Stomach (tissue), 9 donors: ENCODE data around the gene ERMARD. TPM values are rescaled to one million over a fixed set of nuclear protein-coding genes. Genes with fewer than 3 reads are reported as not detected.

ENCODE experiments used
- DNase-seq, 2 donors: peaks; one replicate each; pipeline versions ENCODE4 v3.0.0 to v3.0.0-alpha.2; 2013 to 2019
- H3K27ac ChIP-seq, 5 donors: fragments of 200-600 bp in 4 of 5; sonication (generic) in 4 of 5; one replicate each; pipeline ENCODE4 v1.5.1; 2013 to 2019; ENCODE audit warnings: mild to moderate bottlenecking in 1 of 5, moderate library complexity in 1 of 5
- H3K27me3 ChIP-seq, 3 donors: fragments of 200-600 bp; sonication (generic); one replicate each; pipeline ENCODE4 v1.5.1; 2017 to 2019; ENCODE audit warnings: mixed run types in 1 of 3
- H3K36me3 ChIP-seq, 4 donors: fragments of 200-600 bp; sonication (generic); 1 replicate in 3 of 4; 2 replicates in 1 of 4; pipeline ENCODE4 v1.5.1; 2016 to 2019
- H3K4me1 ChIP-seq, 4 donors: fragments of 200-600 bp; sonication (generic); one replicate each; pipeline ENCODE4 v1.5.1; 2016 to 2019
- H3K4me3 ChIP-seq, 4 donors: fragments of 200-600 bp; sonication (generic) in 3 of 4; one replicate each; pipeline ENCODE4 v1.5.1; 2016 to 2019; ENCODE audit warnings: mild to moderate bottlenecking in 1 of 4
- H3K9me3 ChIP-seq, 4 donors: fragments of 200-600 bp; sonication (generic); one replicate each; pipeline ENCODE4 v1.5.1; 2016 to 2019
- EP300 ChIP-seq: sonication (generic); formaldehyde crosslinking; IDR thresholded peaks from one replicate; pipeline ENCODE4 v1.6.1; 2017; ENCODE audit warnings: antibody characterized with exemption
- POLR2A ChIP-seq, 4 donors: fragments of 450-650 bp; IDR thresholded peaks; one replicate each; pipeline ENCODE4 v1.6.1; 2016; ENCODE audit warnings: antibody characterized with exemption in 4 of 4, control low read depth in 2 of 4, mild to moderate bottlenecking in 1 of 4, moderate library complexity in 1 of 4
- POLR2AphosphoS5 ChIP-seq, 3 donors: sonication (generic); formaldehyde crosslinking; IDR thresholded peaks; one replicate each; pipeline ENCODE4 v1.6.1; 2016; ENCODE audit warnings: antibody characterized with exemption in 3 of 3
- WGBS, 5 donors: extraction: QIAGEN DNeasy Blood & Tissue Kit in 3 of 5; methylation state at CpG; one replicate each; pipeline versions ENCODE4 v1.1.5 to v1.1.7; 2013 to 2018; 5-methylcytosine and 5-hydroxymethylcytosine counted together
- intact Hi-C: fragments of 100-400 bp; cut with DNase I; formaldehyde crosslinking; loops from one replicate; pipeline ENCODE4 v1.15.1; 2023; ENCODE audit warnings: low total_unique reads
- polyA plus RNA-seq, 3 donors: library from polyadenylated mRNA; stranded (reverse); fragments of 200-250 nt; gene quantifications; one replicate each; pipeline ENCODE4 v1.2.3, GENCODE V29; 2013
- total RNA-seq, 5 donors: library from RNA; depleted of rRNA; stranded (reverse); fragments of >200 nt; gene quantifications; one replicate each; pipeline versions ENCODE4 v1.1.0 to v1.2.3, GENCODE V29; 2014 to 2016
- TF ChIP-seq, protein P1 (sequence below), 7 experiments: fragments of 450-650 bp in 4 of 7; fragments of 200-600 bp in 3 of 7; sonication (generic) in 3 of 7; IDR thresholded peaks; one replicate each; pipeline ENCODE4 v1.5.1; 2016 to 2019; ENCODE audit warnings: antibody characterized with exemption in 7 of 7, control low read depth in 2 of 7, mild to moderate bottlenecking in 1 of 7
- donor health status: healthy with polysubstance abuse.
- donor health status: Bipolar disorder and iron deficiency.
- donor health status: healthy.

Gene ERMARD
- total and polyA plus RNA-seq, 8 donors = 4.1 to 84.5 (median 20.8) TPM

DNA sequence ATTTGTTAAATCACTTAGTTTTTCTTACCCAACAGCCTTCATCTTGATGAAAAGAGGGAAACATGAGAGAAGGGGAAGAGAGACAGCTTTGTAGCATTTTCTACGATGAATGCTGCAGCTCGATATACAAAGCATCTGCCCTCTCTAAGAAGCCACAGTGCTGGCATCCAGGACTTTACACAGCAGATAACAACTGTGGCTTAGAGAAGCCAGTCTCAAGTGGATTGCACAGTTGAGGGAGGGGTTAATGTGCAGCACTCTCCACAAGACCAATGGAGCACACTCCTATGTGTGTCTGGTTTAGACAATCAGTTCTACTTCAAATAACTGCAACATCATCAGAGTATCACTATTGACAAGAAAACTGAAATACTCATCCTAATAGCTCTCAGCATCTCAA lies 43.6 kb upstream of the ERMARD start:
- H3K36me3 ChIP-seq = peaks cover 14 to 68% (median 60%) of the 10 kb centered on the region in 4 donors
- H3K27me3 ChIP-seq = no peaks in the 10 kb centered on the region
- TF ChIP-seq POLR2A (IDR thresholded peaks at IDR 0.05) (no peak), POLR2AphosphoS5 (IDR thresholded peaks at IDR 0.05) (no peak), EP300 (no peak)
- TF ChIP-seq, protein P1, sequence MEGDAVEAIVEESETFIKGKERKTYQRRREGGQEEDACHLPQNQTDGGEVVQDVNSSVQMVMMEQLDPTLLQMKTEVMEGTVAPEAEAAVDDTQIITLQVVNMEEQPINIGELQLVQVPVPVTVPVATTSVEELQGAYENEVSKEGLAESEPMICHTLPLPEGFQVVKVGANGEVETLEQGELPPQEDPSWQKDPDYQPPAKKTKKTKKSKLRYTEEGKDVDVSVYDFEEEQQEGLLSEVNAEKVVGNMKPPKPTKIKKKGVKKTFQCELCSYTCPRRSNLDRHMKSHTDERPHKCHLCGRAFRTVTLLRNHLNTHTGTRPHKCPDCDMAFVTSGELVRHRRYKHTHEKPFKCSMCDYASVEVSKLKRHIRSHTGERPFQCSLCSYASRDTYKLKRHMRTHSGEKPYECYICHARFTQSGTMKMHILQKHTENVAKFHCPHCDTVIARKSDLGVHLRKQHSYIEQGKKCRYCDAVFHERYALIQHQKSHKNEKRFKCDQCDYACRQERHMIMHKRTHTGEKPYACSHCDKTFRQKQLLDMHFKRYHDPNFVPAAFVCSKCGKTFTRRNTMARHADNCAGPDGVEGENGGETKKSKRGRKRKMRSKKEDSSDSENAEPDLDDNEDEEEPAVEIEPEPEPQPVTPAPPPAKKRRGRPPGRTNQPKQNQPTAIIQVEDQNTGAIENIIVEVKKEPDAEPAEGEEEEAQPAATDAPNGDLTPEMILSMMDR (IDR thresholded peaks at IDR 0.05) = no peak
- no peaks in the 10 kb centered on the region for H3K9me3 ChIP-seq
- peaks cover 17 to 32% (median 28%) of the 10 kb centered on the region in 4 donors for H3K4me1 ChIP-seq
- intact Hi-C loops = no loop called here
- no peak overlapping the region for H3K27ac ChIP-seq
- no peak overlapping the region for H3K4me3 ChIP-seq
- WGBS, 5 donors = 84 to 94% (median 91%) methylated on average over 2 of the region's 2 CpGs
- no peak for DNase-seq

DNA sequence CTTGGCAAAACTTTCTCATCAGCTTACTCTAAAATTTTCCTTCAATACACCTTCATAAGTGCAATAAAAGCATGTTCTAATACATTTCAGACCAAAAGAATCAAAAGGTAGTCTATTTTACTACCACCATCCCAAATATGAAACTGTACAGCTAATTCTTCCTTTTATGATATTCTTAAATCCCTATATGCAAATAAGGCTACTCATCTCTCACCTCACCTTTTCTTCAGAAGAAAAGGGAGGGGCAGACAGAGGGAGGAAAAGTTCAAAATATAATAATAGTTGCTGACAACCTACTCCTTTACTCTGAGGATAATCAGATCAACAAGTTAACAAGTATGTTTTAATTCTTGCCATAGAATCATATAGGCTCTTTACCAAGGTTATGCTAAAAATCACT lies 42.1 kb upstream of the ERMARD start:
- peaks cover 2 to 17% (median 13%) of the 10 kb centered on the region in 4 donors for H3K4me1 ChIP-seq
- no peaks in the 10 kb centered on the region for H3K9me3 ChIP-seq
- no peak overlapping the region for H3K27ac ChIP-seq
- intact Hi-C loops = no loop called here
- no peak overlapping the region for H3K4me3 ChIP-seq
- TF ChIP-seq POLR2A (IDR thresholded peaks at IDR 0.05) (no peak), EP300 (no peak), POLR2AphosphoS5 (IDR thresholded peaks at IDR 0.05) (no peak)
- TF ChIP-seq, protein P1 (IDR thresholded peaks at IDR 0.05) = no peak
- no peaks in the 10 kb centered on the region for H3K27me3 ChIP-seq
- peaks cover 20 to 77% (median 75%) of the 10 kb centered on the region in 4 donors for H3K36me3 ChIP-seq
- no peak for DNase-seq

DNA sequence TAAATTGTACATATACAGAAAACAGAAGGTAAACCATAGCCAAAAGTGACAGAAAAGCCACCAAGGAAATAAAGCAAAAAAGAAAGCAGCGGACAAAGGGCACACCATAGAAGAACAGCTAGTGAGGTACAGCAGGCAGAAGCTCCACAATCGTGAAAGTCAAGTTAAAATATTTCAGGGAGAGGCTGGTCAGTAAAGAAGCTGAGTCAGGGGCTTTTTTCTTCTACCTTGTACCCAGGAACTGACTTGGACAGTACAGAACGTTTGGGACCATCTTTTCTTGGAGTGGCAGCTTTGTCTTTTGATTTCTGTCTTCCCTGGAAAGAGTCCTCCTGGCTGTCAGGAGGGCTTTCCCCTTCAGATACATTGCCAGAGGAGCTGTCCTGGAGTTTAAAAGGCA lies 41.4 kb upstream of the ERMARD start:
- no peak overlapping the region for H3K27ac ChIP-seq
- 71 to 87% (median 83%) methylated on average over 3 of the region's 3 CpGs for WGBS, 5 donors
- intact Hi-C loops = no loop called here
- no peak overlapping the region for H3K4me3 ChIP-seq
- H3K36me3 ChIP-seq = peaks cover 23 to 81% (median 77%) of the 10 kb centered on the region in 4 donors
- no peaks in the 10 kb centered on the region for H3K27me3 ChIP-seq
- TF ChIP-seq, protein P1 (IDR thresholded peaks at IDR 0.05) = no peak
- TF ChIP-seq POLR2AphosphoS5 (IDR thresholded peaks at IDR 0.05) (no peak), EP300 (no peak), POLR2A (IDR thresholded peaks at IDR 0.05) (no peak)
- no peak for DNase-seq
- peaks cover 0 to 10% (median 5%) of the 10 kb centered on the region in 4 donors for H3K4me1 ChIP-seq
- no peaks in the 10 kb centered on the region for H3K9me3 ChIP-seq

DNA sequence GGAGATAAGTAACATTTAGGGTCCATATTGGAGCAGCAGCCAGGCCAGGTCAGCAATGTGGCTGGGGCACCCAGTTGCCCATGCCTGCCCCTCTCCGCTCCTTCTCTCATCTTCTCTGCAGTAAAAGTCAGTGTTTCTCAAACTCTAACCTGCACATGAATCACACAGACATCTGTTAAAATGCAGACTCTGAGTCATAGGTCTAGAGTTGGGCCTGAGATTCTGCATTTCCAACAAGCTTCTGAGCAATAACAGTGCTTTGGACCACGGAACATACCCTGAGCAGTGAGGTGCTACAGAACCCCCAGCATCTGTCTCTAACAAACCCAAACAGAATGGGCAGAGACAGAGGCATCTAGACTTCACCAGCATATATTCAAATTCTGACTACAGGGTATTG lies 37.2 kb upstream of the ERMARD start:
- peaks cover 36 to 90% (median 83%) of the 10 kb centered on the region in 4 donors for H3K36me3 ChIP-seq
- H3K4me3 ChIP-seq = no peak overlapping the region
- 96 to 100% (median 98%) methylated on average over 2 of the region's 2 CpGs for WGBS, 5 donors
- H3K9me3 ChIP-seq = no peaks in the 10 kb centered on the region
- H3K27me3 ChIP-seq = no peaks in the 10 kb centered on the region
- no peak for TF ChIP-seq EP300
- no peak for TF ChIP-seq POLR2AphosphoS5 (IDR thresholded peaks at IDR 0.05)
- no peak for TF ChIP-seq POLR2A (IDR thresholded peaks at IDR 0.05)
- TF ChIP-seq, protein P1 (IDR thresholded peaks at IDR 0.05) = no peak
- H3K27ac ChIP-seq = no peak overlapping the region
- DNase-seq = no peak
- intact Hi-C loops = no loop called here
- H3K4me1 ChIP-seq = peaks cover 0 to 10% (median 5%) of the 10 kb centered on the region in 4 donors
